Measurements from ENCODE around the gene IGF1R.

DNA sequence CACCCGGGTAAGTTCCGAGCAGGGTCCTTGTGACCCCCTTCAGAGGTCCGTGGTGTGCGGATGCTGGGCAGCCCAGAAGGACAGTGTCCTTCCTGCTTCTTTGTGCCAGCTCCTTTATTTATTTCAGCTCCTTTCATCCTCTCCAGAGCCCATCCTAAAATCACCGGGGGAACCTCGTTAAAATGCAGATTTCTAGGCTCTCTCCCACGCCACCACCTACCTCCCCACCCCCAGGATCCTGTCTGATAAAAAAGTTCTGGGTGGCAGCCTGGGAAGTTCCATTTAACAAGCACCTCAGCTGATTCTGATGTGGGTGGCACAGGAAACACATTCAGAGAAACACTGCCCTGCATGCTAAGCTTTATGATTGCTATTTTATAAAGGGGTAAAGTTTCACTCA lies 12.5 kb upstream of the IGF1R start:
- TF ChIP-seq CTCF (conservative IDR thresholded peaks at IDR 0.05) (no peak), EZH2 (IDR thresholded peaks at IDR 0.05; ENCODE audit: low read depth) (no peak)
